Measurements from ENCODE around the gene CFI.
"Not testable (repeated sequence)": the region's sequence is repeated elsewhere in the genome, so short reads cannot be mapped to it uniquely, and the experiment has no call there.

CFI gene

DNA sequence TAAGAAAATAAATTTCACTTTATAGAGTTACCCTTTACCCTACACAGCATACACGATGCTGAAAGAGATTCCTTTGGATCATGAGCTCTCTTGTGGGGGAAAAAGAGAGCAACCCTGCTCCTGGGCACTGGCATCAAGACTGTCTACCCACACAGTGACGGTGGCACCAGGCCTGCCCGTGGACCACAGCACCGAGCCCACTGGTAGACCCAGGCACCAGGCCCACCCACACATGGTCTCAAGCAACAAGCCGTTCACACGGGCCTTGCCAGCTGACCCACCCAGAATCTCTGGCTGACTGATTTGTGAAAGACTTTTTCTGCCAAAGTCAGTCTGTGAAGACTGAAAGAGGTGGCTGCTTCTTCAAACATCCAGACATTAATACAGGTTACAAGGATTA lies 6.7 kb downstream of the CFI start:
- no peak for DNase-seq

GRCh38 chr4:109787807-109788206 lies 14.0 kb downstream of the CFI start:
- DNase-seq = no peak

GRCh38 chr4:109786846-109787245 lies 15.0 kb downstream of the CFI start:
- DNase-seq = no peak

DNA sequence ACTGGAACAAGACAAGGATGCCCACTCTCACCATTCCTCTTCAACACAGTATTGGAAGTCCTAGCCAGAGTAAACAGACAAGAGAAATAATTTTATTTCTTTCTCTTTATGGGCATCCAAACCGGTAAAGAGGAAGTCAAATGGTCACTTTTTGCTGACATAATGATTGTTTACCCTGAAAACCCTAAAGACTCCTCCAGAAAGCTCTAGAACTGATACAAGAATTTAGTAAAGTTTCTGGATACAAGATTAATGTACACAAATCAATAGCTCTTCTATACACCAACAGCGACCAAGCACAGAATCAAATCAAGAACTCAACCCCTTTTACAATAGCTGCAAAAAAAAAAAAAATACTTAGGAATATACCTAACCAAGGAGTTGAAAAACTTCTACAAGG lies 19.7 kb downstream of the CFI start:
- not testable (repeated sequence) for DNase-seq

DNA sequence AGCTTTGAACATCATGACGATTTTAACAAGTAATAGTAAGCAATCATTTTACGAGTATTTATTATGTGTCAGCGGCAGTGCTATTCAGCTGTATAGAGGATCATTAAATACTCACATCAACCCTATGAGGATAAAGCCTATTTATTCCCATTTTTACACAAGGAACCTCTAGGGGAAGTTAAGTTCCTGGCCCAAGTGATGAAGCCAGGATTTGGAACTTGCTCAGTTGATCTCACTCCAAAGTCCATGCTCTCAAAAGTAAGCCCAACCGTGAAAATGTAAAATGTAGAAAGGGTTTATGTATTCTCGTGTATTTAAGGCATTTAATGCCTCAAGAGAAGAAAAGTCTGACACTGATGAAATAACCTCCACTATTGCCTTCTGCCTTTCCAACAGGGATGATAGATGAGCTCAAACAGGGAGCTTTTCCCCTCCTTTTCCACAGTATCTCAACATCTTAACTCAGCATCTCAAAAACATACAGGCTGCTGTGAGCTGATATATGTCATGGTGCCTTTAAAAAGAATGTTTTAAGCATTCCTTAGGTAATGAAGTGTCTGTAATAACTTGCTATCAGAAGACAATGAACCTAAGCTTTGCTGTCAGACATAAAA lies 36.9 kb downstream of the CFI start:
- no peak for DNase-seq

DNA sequence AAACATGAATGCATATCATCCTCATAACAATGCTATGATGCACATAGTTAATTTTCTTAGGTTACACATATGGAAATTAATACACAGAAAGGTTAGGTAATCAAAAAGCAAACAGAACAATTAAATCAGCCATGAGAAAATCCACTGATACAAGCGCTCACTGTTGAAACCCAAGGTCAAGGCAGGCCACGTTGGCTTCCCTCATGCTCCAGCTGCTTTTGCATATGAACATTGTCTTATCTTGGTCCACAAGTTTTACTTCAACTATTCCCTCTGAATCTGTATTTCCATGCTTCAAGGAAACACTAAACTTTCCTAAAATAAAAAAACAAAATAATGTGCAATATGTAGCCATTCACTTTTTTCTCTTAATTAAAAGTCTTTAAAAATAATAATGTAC lies 37.4 kb downstream of the CFI start:
- peak in 2 of 3 experiments; percentile 16 to 64 for DNase-seq

- no peak for DNase-seq
These were observed 41.1 kb downstream of the CFI start for GRCh38 chr4:109760682-109761081.

DNA sequence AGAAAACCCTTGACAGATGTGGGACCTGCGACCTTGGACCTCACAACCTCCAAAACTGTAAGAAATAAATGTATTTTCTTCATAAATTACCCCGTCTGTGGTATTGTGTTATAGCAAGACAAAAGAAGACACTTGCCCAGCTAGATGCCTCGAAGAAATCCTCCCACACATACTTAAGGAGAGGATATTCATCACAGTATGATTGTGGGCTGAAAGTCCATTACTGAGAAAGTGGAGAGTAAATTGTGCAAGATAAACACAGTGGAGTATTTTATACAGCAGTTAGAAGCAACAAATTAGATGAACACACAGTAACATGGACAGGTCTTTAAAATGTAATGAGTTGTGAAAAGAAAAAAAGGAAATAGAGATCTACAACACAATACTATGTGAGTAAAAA lies 46.1 kb downstream of the CFI start:
- DNase-seq = no peak

DNA sequence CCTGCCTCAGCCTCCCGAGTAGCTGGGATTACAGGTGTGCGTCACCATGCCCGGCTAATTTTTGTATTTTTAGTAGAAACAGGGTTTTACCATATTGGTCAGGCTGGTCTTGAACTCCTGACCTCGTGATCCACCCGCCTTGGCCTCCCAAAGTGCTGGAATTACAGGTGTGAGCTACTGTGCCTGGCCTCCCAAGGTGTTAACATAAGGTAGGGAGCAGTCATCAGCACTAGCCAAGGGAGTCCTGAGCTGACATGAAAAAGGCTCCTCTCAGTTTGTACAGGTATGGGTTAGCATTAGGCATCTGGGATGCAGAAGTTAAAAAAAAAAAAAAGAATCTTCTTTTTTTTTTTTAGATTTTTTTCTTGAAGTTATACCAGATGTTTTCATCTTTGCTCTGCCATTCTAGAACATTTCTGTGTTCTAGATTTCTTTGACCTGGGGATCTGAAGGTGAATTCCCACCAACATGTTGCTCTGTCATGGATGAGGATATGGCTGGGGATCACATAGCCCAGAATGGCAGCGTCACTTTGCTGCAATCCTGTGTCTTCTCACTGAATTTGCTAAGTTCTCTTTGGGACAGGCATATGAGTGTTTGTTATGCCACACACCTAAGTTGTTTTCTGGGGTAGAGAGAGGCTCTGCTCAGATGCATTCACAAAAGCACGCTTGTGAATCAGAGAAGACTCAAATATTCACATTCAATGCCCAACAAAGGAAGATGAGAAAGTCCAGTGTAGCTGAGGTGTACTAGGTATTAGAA lies 47.5 kb downstream of the CFI start:
- DNase-seq = no peak

GRCh38 chr4:109752525-109752924 lies 49.3 kb downstream of the CFI start:
- peak in 1 of 3 experiments; percentile 53 for DNase-seq

DNA sequence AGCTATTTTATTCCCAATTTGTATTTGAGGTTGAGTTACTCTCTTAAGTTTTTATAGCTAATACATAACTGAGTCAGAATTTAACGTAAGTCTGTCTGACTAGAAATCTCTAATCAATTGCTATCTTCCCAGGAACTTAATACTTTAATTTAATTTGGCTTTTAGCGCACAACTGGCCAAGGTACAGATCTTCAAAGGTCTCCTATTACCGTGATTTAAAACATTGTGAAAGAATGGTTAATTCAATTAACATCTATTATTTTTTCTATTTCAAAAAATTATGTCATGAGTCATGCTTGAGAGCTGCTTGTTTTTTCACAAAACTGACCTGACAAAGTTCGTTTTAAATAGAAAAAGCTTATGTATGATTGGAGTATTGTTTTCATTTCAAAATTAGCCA lies 49.9 kb downstream of the CFI start:
- no peak for DNase-seq

GRCh38 chr4:109750652-109751244 lies 51.1 kb downstream of the CFI start:
- DNase-seq = no peak

GRCh38 chr4:109749388-109750082 lies 52.3 kb downstream of the CFI start:
- no peak for DNase-seq

- DNase-seq = no peak
These were observed 53.7 kb downstream of the CFI start for GRCh38 chr4:109748114-109748513.

DNA sequence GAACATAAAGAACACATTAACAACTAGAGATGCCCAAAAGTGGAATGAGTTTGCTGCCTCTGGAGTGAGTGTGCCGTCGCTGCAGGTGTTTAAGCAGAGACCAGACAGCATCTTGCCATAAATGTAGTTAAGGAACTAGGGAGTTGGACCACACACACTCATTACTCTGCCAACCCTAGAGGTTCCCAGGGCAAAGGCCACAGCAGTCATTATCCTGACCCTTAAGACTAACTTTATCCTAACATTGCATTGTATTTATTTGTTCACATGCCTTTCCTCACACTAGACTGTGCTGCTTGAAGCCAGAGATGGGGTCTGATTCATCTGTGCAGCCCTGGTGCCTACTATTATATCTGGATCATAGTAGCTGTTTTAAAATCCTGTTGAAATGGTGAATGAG lies 55.1 kb downstream of the CFI start:
- DNase-seq = no peak

GRCh38 chr4:109745830-109746229 lies 56.0 kb downstream of the CFI start:
- peak in 1 of 3 experiments; percentile 13 for DNase-seq

DNA sequence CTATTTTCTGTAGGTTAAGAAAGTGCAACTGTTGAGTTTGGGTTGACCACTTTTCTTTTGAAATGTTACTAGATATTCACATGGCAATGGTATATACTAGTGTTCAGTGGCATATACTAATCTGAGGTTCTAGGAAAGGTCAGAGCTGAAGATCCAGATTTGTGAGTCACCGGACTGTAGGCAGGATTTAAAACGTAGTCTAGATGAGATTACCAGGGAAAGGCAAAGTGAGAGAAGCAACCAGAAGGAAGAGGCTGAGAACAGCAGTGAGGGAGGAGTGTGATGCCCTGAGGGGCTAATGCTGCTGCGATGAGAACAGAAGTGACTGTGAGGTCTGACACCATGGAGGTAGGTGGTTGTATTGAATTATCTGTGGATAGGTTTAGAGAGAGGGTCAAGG lies 62.3 kb downstream of the CFI start:
- DNase-seq = no peak

- no peak for DNase-seq
These were observed 63.5 kb downstream of the CFI start for GRCh38 chr4:109738104-109738872.

DNA sequence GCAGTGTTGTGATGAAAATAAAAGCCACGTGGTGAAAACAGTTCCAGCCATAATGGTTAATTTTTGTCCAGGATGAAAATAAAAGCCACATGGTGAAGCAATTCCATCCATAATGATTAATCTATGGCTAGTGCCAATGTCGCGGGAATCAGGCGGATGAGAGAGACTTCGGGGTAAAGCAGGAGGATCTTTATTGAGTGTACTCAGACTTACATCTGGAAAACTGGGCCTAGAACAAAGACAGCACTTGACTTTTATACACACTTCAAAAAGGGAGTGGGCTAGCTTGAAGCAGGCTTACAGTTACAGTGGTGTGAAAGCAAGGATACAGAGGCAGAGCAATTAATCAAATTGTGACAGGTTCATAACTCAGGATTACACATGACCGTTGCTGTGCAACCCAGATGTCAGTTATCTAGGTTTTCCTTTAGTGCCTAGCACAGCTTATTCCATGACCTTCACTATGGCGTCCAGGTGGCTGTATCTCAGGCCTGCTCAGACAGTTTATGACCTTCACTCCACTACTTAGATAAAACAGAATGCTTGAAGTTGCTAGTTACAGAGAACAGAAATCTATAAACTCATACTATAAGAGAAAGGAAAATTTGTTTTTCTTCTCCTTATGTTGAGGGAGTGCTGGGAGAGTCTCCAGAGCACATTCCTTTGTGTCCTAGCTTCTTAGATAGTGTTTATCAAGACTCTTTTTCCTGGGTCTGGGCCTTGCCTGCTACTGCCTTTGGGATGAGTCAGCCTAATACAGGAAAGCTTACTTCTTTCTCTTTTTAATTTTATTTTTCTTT lies 66.0 kb downstream of the CFI start:
- peak in 2 of 3 experiments; percentile 5 to 71 for DNase-seq

DNA sequence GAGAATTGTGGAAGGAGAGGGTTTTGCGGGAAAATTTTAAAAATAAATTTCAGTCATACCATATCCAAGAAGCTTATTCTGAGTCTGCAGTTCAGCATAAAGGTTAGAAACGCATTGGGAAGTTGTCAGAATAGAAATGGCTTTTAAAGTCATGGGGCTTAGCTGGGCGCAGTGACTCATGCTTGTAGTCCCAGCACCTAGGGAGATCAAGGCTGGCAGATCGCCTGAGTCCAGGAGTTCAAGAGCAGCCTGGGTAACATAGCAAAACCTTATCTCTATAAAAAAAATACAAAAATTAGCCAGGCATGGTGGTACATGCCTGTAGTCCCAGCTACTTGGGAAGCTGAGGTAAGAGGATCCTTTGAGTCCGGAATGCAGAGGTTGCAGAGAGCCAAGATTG lies 68.1 kb downstream of the CFI start:
- DNase-seq = no peak

- DNase-seq = peak in 1 of 3 experiments; percentile 22
These were observed 70.9 kb downstream of the CFI start for GRCh38 chr4:109730619-109731545.

All from NCI-H1417 (cell line).